K562 (cell line): ENCODE data around the gene SYNPR. TPM values are rescaled to one million over a fixed set of nuclear protein-coding genes. Genes with fewer than 3 reads are reported as not detected.

ENCODE experiments used
- ATAC-seq: fragments of 200-7000 bp; cut with Tn5 transposase; 3 replicates; pipeline ENCODE4 v1.9.1; 2020; ENCODE audit warnings: moderate library complexity
- BruUV-seq: library from RNA; stranded (reverse); fragments of 400-500 nt; replicated peaks from 2 replicates; lab custom pipeline; 2021; lab: Mats Ljungman, UMichigan
- CTCF ChIA-PET: fragments of 300-600 bp; formaldehyde crosslinking; extraction: SDS; loops from one replicate; lab custom pipeline; 2021; ENCODE audit warnings: low intra/inter-chr PET ratio; lab: Yijun Ruan, JAX
- POLR2A ChIA-PET: fragments of 300-600, 350-650 bp; sonication (Branson Sonifier 250); formaldehyde crosslinking; extraction: SDS; loops from one replicate; lab custom pipeline; 2021; ENCODE audit warnings: antibody characterized with exemption, inconsistent platforms; lab: Yijun Ruan, JAX
- DNase-seq, 4 experiments: peaks; one replicate each; pipeline versions ENCODE4 v3.0.0 to v3.0.0-alpha.2; 2011 to 2018; ENCODE audit warnings: low spot score in 3 of 4, mixed read lengths in 3 of 4; ENCODE audit errors: extremely low read depth in 1 of 4
- FAIRE-seq: peaks from 2 replicates; lab custom pipeline; 2011; peaks lifted over from hg19 to GRCh38; lab: Jason Lieb, UNC
- H2AFZ ChIP-seq: 2 replicates; pipeline ENCODE4 v1.6.0; 2011; ENCODE audit warnings: low read depth, low read length, control low read depth, inconsistent platforms
- H3K27ac ChIP-seq: fragments of 200-600 bp; 3 replicates; pipeline ENCODE4 v1.8.0; 2011; ENCODE audit warnings: low read depth, mild to moderate bottlenecking, control low read depth, inconsistent platforms, low read length, moderate library complexity, mixed read lengths; ENCODE audit errors: extremely low read depth
- H3K27me3 ChIP-seq, 2 experiments: fragments of 300-600 bp in 1 of 2; 2 replicates in 1 of 2; 3 replicates in 1 of 2; pipeline versions ENCODE4 v1.6.0 to v1.8.0; 2011; ENCODE audit warnings: inconsistent platforms in 2 of 2, low read length in 2 of 2, mild to moderate bottlenecking in 1 of 2, mixed read lengths in 1 of 2, moderate library complexity in 1 of 2; ENCODE audit not compliant: control insufficient read depth in 2 of 2, insufficient read depth in 2 of 2
- H3K36me3 ChIP-seq: fragments of 300-600 bp; 3 replicates; pipeline ENCODE4 v1.8.0; 2011; ENCODE audit warnings: mild to moderate bottlenecking, low read length, inconsistent platforms; ENCODE audit not compliant: control insufficient read depth, insufficient read depth
- H3K4me1 ChIP-seq, 2 experiments: fragments of 200-600 bp in 1 of 2; replicated peaks in 1 of 2; 2 replicates in 1 of 2; 3 replicates in 1 of 2; pipeline versions ENCODE4 v1.5.1 to v1.8.0; 2011; ENCODE audit warnings: inconsistent platforms in 2 of 2, low read length in 2 of 2, mild to moderate bottlenecking in 1 of 2, mixed read lengths in 1 of 2, moderate library complexity in 1 of 2; ENCODE audit not compliant: control insufficient read depth in 2 of 2, insufficient read depth in 2 of 2
- H3K4me2 ChIP-seq: 2 replicates; pipeline ENCODE4 v1.6.1; 2011; ENCODE audit warnings: low read length, control low read depth, inconsistent platforms, mixed read lengths; ENCODE audit not compliant: insufficient read depth
- H3K4me3 ChIP-seq: fragments of 200-600 bp; sonication (generic), shearing (Covaris generic); 2 replicates; pipeline ENCODE4 v1.5.1; 2016; ENCODE audit warnings: control low read depth, inconsistent platforms
- H3K79me2 ChIP-seq: fragments of 200-600 bp; 3 replicates; pipeline ENCODE4 v1.8.0; 2011; ENCODE audit warnings: low read length, inconsistent platforms; ENCODE audit not compliant: control insufficient read depth, insufficient read depth
- H3K9ac ChIP-seq, 2 experiments: 2 replicates each; pipeline versions ENCODE4 v1.6.0 to v1.6.1; 2011; ENCODE audit warnings: low read depth in 2 of 2, low read length in 2 of 2, control low read depth in 1 of 2, inconsistent platforms in 1 of 2, mild to moderate bottlenecking in 1 of 2, mixed read lengths in 1 of 2; ENCODE audit not compliant: insufficient read depth in 1 of 2
- H3K9me1 ChIP-seq: one replicate; pipeline ENCODE4 v1.6.0; 2011; ENCODE audit warnings: inconsistent platforms, mild to moderate bottlenecking, low read length, moderate library complexity; ENCODE audit not compliant: control insufficient read depth, insufficient read depth
- H3K9me3 ChIP-seq: replicated peaks from 2 replicates; pipeline ENCODE4 v1.5.1; 2011; ENCODE audit warnings: low read depth, low read length, inconsistent platforms; ENCODE audit not compliant: control insufficient read depth, insufficient read depth
- H4K20me1 ChIP-seq: replicated peaks from 2 replicates; pipeline ENCODE4 v1.6.1; 2011; ENCODE audit warnings: low read length, inconsistent platforms, mixed read lengths; ENCODE audit not compliant: control insufficient read depth, insufficient read depth
- ATF4 ChIP-seq: fragments of 450-650 bp; formaldehyde crosslinking; IDR thresholded peaks from 2 replicates; pipeline ENCODE4 v1.4.0; 2022; ENCODE audit warnings: mild to moderate bottlenecking, moderate library complexity
- CC2D1A ChIP-seq: fragments of 450-650 bp; IDR thresholded peaks from 2 replicates; pipeline ENCODE4 v1.6.1; 2017; ENCODE audit warnings: mild to moderate bottlenecking
- CREBBP ChIP-seq: IDR thresholded peaks from one replicate; pipeline ENCODE4 v1.6.1; 2012; ENCODE audit warnings: low read depth, mild to moderate bottlenecking, control low read depth, inconsistent platforms, low read length
- DDX20 ChIP-seq: fragments of 450-650 bp; IDR thresholded peaks from 2 replicates; pipeline ENCODE4 v1.6.1; 2016; ENCODE audit warnings: missing genetic modification characterization, low read depth, mild to moderate bottlenecking, missing compliant biosample characterization, moderate library complexity
- FOXM1 ChIP-seq, 2 experiments: fragments of 450-650 bp in 1 of 2; sonication (generic) in 1 of 2; formaldehyde crosslinking in 1 of 2; IDR thresholded peaks; 2 replicates each; pipeline versions ENCODE4 v1.6.1 to v1.9.0; 2017 to 2022; ENCODE audit warnings: low read depth in 2 of 2, mild to moderate bottlenecking in 2 of 2, missing genetic modification reagents in 1 of 2, moderate library complexity in 1 of 2
- NFIC ChIP-seq: fragments of 450-650 bp; IDR thresholded peaks from 2 replicates; pipeline ENCODE4 v1.6.1; 2017; ENCODE audit warnings: mild to moderate bottlenecking, inconsistent platforms
- NFRKB ChIP-seq: fragments of 450-650 bp; IDR thresholded peaks from 2 replicates; pipeline ENCODE4 v1.6.1; 2016; ENCODE audit warnings: low read depth
- RNF219 ChIP-seq: fragments of 250-450 bp; sonication (Bioruptor Pico); IDR thresholded peaks from 2 replicates; pipeline ENCODE4 v1.5.0; 2022; ENCODE audit warnings: mild to moderate bottlenecking
- SMARCB1 ChIP-seq: IDR thresholded peaks from 2 replicates; pipeline ENCODE4 v1.6.1; 2011; ENCODE audit warnings: improper control_type of control experiment, low read depth; ENCODE audit not compliant: insufficient read length
- TCF15 ChIP-seq: fragments of 250-450 bp; sonication (Bioruptor Pico); IDR thresholded peaks from 2 replicates; pipeline ENCODE4 v1.8.0; 2022; ENCODE audit warnings: moderate library complexity, mild to moderate bottlenecking, inconsistent platforms
- TSHZ1 ChIP-seq: fragments of 250-450 bp; sonication (Bioruptor Pico); IDR thresholded peaks from 2 replicates; pipeline ENCODE4 v1.4.0; 2020; ENCODE audit warnings: mild to moderate bottlenecking, moderate library complexity
- ZNF655 ChIP-seq: fragments of 250-450 bp; sonication (Bioruptor Pico); IDR thresholded peaks from 2 replicates; pipeline ENCODE4 v1.5.0; 2021
- WGBS: fragments of 100-300 bp; shearing (Covaris generic); methylation state at CpG from one replicate; pipeline ENCODE4 v1.1.6; 2016; ENCODE audit warnings: low coverage, mixed read lengths; ENCODE audit not compliant: insufficient coverage; ENCODE audit errors: missing lambda C conversion rate; 5-methylcytosine and 5-hydroxymethylcytosine counted together
- in situ Hi-C: fragments of 300-500 bp; cut with MboI; formaldehyde crosslinking; loops from 4 replicates; pipeline ENCODE4 v1.15.0; 2018; ENCODE audit warnings: inconsistent platforms, mixed read lengths
- intact Hi-C: fragments of 100-400 bp; cut with micrococcal nuclease; formaldehyde crosslinking; loops from 2 replicates; pipeline ENCODE4 v1.14.2; 2022
- polyA plus RNA-seq, 8 experiments: library from polyadenylated mRNA; depleted of rRNA in 4 of 8; stranded (reverse) in 5 of 8; unstranded in 3 of 8; fragments of >200 nt; fragmentation: Nextera tagmentation in 2 of 8; fragmentation: Illumina TruSeq in 1 of 8; extraction: Ambion mirVana in 2 of 8; extraction: Trizol in 1 of 8; gene quantifications; 2 replicates each; pipeline versions ENCODE4 v1.2.1 to v1.2.3, GENCODE V29; 2011 to 2014; ENCODE audit warnings: inconsistent platforms in 1 of 8, missing spikeins in 1 of 8
- total RNA-seq, 7 experiments: library from RNA; depleted of rRNA in 6 of 7; stranded (reverse); fragments of >200 nt in 6 of 7; fragmentation: Illumina TruSeq in 2 of 7; extraction: Trizol in 2 of 7; gene quantifications; 2 replicates each; pipeline versions ENCODE4 v1.2.1 to v1.2.3, GENCODE V29; 2011 to 2021; ENCODE audit warnings: low replicate concordance in 1 of 7

SYNPR gene
- total and polyA plus RNA-seq, 9 of the 15 experiments (the other 6 are each of a cell fraction or from before 2014, with no cell fraction given), result not detected

- TF ChIP-seq TSHZ1 (CRISPR knock-in tag), result no peak
- no peak for TF ChIP-seq NFIC
- no peak for TF ChIP-seq CC2D1A
- no peak for TF ChIP-seq SMARCB1
- TF ChIP-seq NFRKB, result no peak
- no peak for TF ChIP-seq ATF4 (CRISPR knock-in tag)
Observed at GRCh38 chr3:63656786-63657185, 378.7 kb downstream of the SYNPR start (continued).

GRCh38 chr3:63661242-63661641 is 383.1 kb downstream of the SYNPR start:
- 0 out of 3 replicates have a peak, but pooled peaks have one; percentile 32 for ATAC-seq
- no peak overlapping the region for H2AFZ ChIP-seq
- no TSS peak for BruUV-seq
- H3K27ac ChIP-seq, result no peak overlapping the region
- no peaks in the 10 kb centered on the region for H3K79me2 ChIP-seq
- no peaks in the 10 kb centered on the region for H4K20me1 ChIP-seq
- no peak overlapping the region for H3K4me2 ChIP-seq
- no peaks in the 10 kb centered on the region for H3K9me3 ChIP-seq
- H3K4me1 ChIP-seq, result no peaks in the 10 kb centered on the region
- H3K36me3 ChIP-seq, result no peaks in the 10 kb centered on the region
- in situ Hi-C loops (no loop called here), intact Hi-C loops (loop anchor here (2.0 to 10.0 kb wide), 2 partner anchors 156 to 306 kb away; no protein-coding TSS in a partner anchor)
- no peaks in the 10 kb centered on the region for H3K9me1 ChIP-seq
- H3K9ac ChIP-seq, result no peak overlapping the region
- 0% methylated on average over 1 of the region's 1 CpG for WGBS
- no peak for FAIRE-seq
- no peak overlapping the region for H3K4me3 ChIP-seq
- POLR2A ChIA-PET, result interaction anchor here (0.6 kb wide), 1 partner anchor 63 kb away, joined by 3 read pairs; no protein-coding TSS in a partner anchor
- CTCF ChIA-PET, result interaction anchor here (1.7 kb wide), 1 partner anchor 157 kb away, joined by 6 read pairs; the partner anchor contains the start of gene C3orf49
- no peaks in the 10 kb centered on the region for H3K27me3 ChIP-seq
- DNase-seq, result peak in 2 of 4 experiments; percentile 2 to 3
- TF ChIP-seq TCF15 (CRISPR knock-in tag), result no peak
- TF ChIP-seq CREBBP, result no peak
- TF ChIP-seq RNF219 (CRISPR knock-in tag), result no peak
- TF ChIP-seq DDX20 (tag), result no peak
- TF ChIP-seq FOXM1 (IDR thresholded peaks at IDR 0.05; ENCODE audit: low read depth), result no peak
- no peak for TF ChIP-seq FOXM1 (CRISPR knock-in tag; IDR thresholded peaks at IDR 0.05; ENCODE audit: low read depth)
- no peak for TF ChIP-seq ZNF655 (CRISPR knock-in tag)
